Measurements from ENCODE around the gene NAB1.

The NAB1 gene

DNA sequence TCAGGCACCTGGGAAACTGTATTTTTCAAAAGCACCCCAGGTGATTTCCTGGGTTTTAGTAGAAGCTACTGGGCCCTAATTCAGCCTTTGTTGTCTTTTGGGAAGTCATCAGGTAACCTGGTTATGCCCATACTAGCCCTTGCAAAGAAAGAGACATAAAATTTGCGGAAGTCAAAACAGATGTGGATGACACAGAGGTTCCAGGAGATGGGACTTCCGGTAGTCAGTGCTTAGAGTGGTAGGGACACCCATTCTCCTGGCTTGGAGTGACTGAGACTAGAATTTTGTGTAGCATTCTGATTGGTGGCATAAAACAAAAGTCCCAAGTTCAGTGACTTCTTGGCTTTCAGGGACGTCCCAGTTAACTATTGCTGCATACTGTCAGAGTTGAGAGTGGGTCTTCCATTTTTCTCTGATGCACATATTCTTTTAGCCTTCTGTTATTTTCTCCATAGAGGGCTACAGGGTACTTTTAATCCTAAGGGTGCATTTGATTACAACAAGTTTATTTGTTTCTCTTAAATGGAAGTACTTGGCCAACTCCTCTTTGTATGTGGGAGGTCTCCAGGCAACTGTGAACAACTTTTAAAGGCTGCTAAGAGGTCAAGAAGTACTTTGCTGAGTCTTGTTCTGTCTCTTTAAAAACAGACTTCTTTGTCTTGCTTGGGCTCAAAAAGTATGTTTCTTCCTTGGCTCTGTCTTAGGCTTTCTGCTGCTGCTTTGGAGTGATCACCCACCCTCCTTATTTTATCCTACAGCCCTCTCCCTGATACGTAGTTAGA lies 8.8 kb downstream of the NAB1 start:
- DNase-seq (ENCODE audit: low read depth, low spot score), result no peak
- H3K4me3 ChIP-seq (ENCODE audit: low read depth, low read length), result no peak overlapping the region
- TF ChIP-seq, protein P1, sequence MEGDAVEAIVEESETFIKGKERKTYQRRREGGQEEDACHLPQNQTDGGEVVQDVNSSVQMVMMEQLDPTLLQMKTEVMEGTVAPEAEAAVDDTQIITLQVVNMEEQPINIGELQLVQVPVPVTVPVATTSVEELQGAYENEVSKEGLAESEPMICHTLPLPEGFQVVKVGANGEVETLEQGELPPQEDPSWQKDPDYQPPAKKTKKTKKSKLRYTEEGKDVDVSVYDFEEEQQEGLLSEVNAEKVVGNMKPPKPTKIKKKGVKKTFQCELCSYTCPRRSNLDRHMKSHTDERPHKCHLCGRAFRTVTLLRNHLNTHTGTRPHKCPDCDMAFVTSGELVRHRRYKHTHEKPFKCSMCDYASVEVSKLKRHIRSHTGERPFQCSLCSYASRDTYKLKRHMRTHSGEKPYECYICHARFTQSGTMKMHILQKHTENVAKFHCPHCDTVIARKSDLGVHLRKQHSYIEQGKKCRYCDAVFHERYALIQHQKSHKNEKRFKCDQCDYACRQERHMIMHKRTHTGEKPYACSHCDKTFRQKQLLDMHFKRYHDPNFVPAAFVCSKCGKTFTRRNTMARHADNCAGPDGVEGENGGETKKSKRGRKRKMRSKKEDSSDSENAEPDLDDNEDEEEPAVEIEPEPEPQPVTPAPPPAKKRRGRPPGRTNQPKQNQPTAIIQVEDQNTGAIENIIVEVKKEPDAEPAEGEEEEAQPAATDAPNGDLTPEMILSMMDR (IDR thresholded peaks at IDR 0.05; ENCODE audit: low read depth, low read length), result no peak
- in situ Hi-C loops (cut with HindIII; ENCODE audit: low sequenced_read_pairs), result no loop called here

DNA sequence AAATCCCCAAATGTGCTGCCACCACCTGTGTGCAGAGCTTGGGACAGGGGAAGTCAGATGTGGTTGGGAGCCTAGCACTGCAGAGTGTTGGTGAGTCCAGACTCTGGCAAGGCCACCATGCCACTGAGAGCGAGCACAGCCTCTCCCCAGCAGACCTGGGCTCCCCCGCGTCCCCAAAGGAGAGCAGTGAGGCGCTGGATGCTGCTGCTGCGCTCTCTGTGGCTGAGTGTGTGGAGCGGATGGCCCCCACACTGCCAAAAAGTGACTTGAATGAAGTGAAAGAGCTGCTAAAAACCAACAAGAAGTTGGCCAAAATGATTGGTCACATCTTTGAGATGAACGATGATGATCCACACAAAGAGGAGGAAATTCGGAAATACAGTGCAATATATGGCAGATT lies 10.7 kb downstream of the NAB1 start:
- no peak for DNase-seq (ENCODE audit: low read depth, low spot score)
- H3K4me3 ChIP-seq (ENCODE audit: low read depth, low read length), result no peak overlapping the region
- TF ChIP-seq, protein P1 (IDR thresholded peaks at IDR 0.05; ENCODE audit: low read depth, low read length), result no peak
- in situ Hi-C loops (cut with HindIII; ENCODE audit: low sequenced_read_pairs), result no loop called here

DNA sequence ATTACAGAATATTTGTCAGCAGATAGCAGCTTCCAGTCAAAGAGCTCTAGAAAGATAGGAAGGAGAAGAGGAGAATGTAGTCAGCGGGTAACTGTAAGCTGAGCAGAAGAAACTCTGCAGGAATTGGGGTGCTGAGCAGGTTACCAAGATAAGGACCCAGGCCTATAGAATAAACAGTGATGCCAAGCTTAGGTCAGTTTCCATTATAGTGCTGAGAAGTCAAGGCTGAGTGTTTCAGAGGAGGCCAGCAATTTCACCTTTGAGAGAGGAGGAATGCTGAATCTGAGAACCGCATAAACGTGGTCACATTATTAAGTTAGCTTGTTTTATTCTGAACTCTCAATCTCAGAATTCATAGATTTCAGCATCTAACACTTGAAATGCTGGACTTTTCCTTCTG lies 13.9 kb downstream of the NAB1 start:
- TF ChIP-seq, protein P1 (IDR thresholded peaks at IDR 0.05; ENCODE audit: low read depth, low read length), result no peak

DNA sequence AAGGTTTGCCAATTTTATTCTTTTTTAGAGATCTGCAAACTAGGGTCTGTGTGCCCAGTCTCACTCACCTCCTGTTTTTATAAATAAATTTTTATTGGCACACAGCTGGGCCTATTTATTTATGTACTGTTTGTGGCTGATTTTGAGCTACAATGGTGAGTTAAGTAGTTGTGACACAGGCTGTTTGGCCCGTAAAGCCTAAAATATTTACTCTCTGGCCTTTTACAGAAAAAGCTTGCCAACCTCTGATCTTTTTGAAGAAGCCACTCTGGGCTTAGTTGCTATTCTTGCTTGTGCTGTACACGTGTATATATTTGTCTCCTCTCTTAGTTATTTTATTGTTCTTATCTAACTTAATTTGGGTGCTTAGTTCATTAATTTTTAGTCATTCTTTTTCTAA lies 14.5 kb downstream of the NAB1 start:
- TF ChIP-seq, protein P1 (IDR thresholded peaks at IDR 0.05; ENCODE audit: low read depth, low read length), result no peak
- H3K4me3 ChIP-seq (ENCODE audit: low read depth, low read length), result no peak overlapping the region
- DNase-seq (ENCODE audit: low read depth, low spot score), result no peak
- in situ Hi-C loops (cut with HindIII; ENCODE audit: low sequenced_read_pairs), result no loop called here

More for the DNA sequence above, 13.9 kb downstream of the NAB1 start:
- DNase-seq (ENCODE audit: low read depth, low spot score), result no peak
- in situ Hi-C loops (cut with HindIII; ENCODE audit: low sequenced_read_pairs), result no loop called here
- H3K4me3 ChIP-seq (ENCODE audit: low read depth, low read length), result no peak overlapping the region

DNA sequence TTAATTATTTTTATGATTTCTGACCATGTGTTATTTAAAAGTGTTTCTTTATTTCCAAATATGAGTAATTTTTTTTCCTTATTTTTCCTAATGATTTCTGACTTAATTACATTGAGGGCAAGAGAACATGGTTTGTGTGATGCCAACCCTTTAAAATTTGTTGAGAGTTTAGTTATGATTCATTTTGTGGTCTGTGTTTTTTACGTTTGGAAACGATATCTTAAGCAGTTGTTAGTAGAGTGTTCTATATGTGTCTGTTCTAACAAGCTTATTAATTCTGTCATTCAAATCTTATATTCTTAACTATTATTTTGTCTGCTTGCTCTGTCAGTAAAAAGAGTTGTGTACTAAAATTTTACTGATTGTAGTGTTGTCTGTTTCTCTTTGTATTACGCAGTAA lies 15.0 kb downstream of the NAB1 start:
- DNase-seq (ENCODE audit: low read depth, low spot score), result no peak

DNA sequence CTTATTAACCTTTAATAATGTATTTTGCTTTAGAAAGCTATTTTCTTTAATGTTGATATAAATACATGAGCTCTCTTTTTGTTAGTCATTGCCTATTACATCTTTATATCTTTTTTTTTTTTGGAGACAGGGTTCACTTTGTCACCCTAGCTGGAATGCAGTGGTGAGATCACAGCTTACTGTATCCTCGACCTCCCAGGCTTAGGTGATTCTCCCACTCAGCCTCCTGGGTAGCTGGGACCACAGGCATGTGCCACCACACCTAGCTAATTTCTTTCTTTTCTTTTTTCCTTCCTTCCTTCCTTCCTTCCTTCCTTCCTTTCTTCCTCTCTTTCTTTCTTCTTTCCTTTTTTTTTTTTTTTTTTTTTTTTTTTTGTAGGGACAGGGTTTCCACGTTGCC lies 15.4 kb downstream of the NAB1 start:
- in situ Hi-C loops (cut with HindIII; ENCODE audit: low sequenced_read_pairs), result no loop called here
- TF ChIP-seq, protein P1 (IDR thresholded peaks at IDR 0.05; ENCODE audit: low read depth, low read length), result no peak
- no peak overlapping the region for H3K4me3 ChIP-seq (ENCODE audit: low read depth, low read length)
- DNase-seq (ENCODE audit: low read depth, low spot score), result peak; percentile 51

More for the DNA sequence above, 15.0 kb downstream of the NAB1 start:
- H3K4me3 ChIP-seq (ENCODE audit: low read depth, low read length), result no peak overlapping the region
- in situ Hi-C loops (cut with HindIII; ENCODE audit: low sequenced_read_pairs), result no loop called here
- TF ChIP-seq, protein P1 (IDR thresholded peaks at IDR 0.05; ENCODE audit: low read depth, low read length), result no peak

Measured in astrocyte of the spinal cord (primary cell).